GM12878 (cell line): ENCODE results near the gene MYO19. TPM values are rescaled to one million over a fixed set of nuclear protein-coding genes. Genes with fewer than 3 reads are reported as not detected.

Experiments
- IKZF2 ChIP-seq, 2 experiments: fragments of 450-650 bp; IDR thresholded peaks; 2 replicates each; pipeline ENCODE4 v1.6.1; 2017; ENCODE audit warnings: mild to moderate bottlenecking in 2 of 2, moderate library complexity in 2 of 2
- PAX8 ChIP-seq: fragments of 450-650 bp; IDR thresholded peaks from 2 replicates; pipeline ENCODE4 v1.6.1; 2017; ENCODE audit warnings: mild to moderate bottlenecking, moderate library complexity
- RAD21 ChIP-seq: IDR thresholded peaks from 2 replicates; pipeline ENCODE4 v1.6.1; 2011; ENCODE audit warnings: mild to moderate bottlenecking, low read depth, low read length, moderate library complexity; ENCODE audit not compliant: insufficient read depth
- RCOR1 ChIP-seq: conservative IDR thresholded peaks from 2 replicates; pipeline ENCODE4 v1.6.1; 2012; ENCODE audit warnings: low read depth, low read length, improper control_type of control experiment
- SIX5 ChIP-seq: IDR thresholded peaks from 2 replicates; pipeline ENCODE4 v1.6.1; 2011; ENCODE audit warnings: mild to moderate bottlenecking, low read depth, low read length, moderate library complexity; ENCODE audit not compliant: severe bottlenecking
- SPI1 ChIP-seq: IDR thresholded peaks from 2 replicates; pipeline ENCODE4 v1.6.1; 2011; ENCODE audit warnings: low read depth, mild to moderate bottlenecking, low read length, moderate library complexity, borderline replicate concordance; ENCODE audit not compliant: insufficient read depth
- YBX1 ChIP-seq: fragments of 450-650 bp; IDR thresholded peaks from 2 replicates; pipeline ENCODE4 v1.6.1; 2016; ENCODE audit warnings: antibody characterized with exemption
- ZNF217 ChIP-seq: fragments of 450-650 bp; IDR thresholded peaks from 2 replicates; pipeline ENCODE4 v1.6.1; 2017; ENCODE audit warnings: antibody characterized with exemption, mild to moderate bottlenecking
- polyA plus RNA-seq, 11 experiments: library from polyadenylated mRNA; depleted of rRNA in 4 of 11; unstranded in 6 of 11; stranded (reverse) in 5 of 11; fragments of >200 nt; fragmentation: Nextera tagmentation in 4 of 11; fragmentation: Illumina TruSeq in 1 of 11; extraction: Ambion mirVana in 4 of 11; extraction: Trizol in 1 of 11; gene quantifications; 1 replicate in 1 of 11; 2 replicates in 10 of 11; pipeline versions ENCODE4 v1.2.1 to v1.2.3, GENCODE V29; 2011 to 2016; ENCODE audit warnings: inconsistent platforms in 2 of 11, missing spikeins in 2 of 11, low read depth in 1 of 11
- total RNA-seq, 4 experiments: library from RNA; depleted of rRNA in 3 of 4; stranded (reverse); fragments of >200 nt in 3 of 4; fragmentation: Illumina TruSeq in 1 of 4; extraction: Trizol in 1 of 4; gene quantifications; 2 replicates each; pipeline versions ENCODE4 v1.2.1 to v1.2.3, GENCODE V29; 2013 to 2021
- TF ChIP-seq, protein P1 (sequence below): fragments of 450-650 bp; IDR thresholded peaks from 2 replicates; pipeline ENCODE4 v1.6.1; 2017; ENCODE audit warnings: mild to moderate bottlenecking, moderate library complexity
- TF ChIP-seq, protein P2 (sequence below): fragments of 150-350 bp; IDR thresholded peaks from 2 replicates; pipeline ENCODE4 v1.6.1; 2016; ENCODE audit warnings: low read depth, low read length
- TF ChIP-seq, protein P3 (sequence below): fragments of 450-650 bp; IDR thresholded peaks from 2 replicates; pipeline ENCODE4 v1.6.1; 2017; ENCODE audit warnings: low read depth, mild to moderate bottlenecking, moderate library complexity
- TF ChIP-seq, protein P4 (sequence below): IDR thresholded peaks from 2 replicates; pipeline ENCODE4 v1.6.1; 2012; ENCODE audit warnings: improper control_type of control experiment, low read depth, low read length; ENCODE audit not compliant: insufficient replicate concordance

Gene MYO19
- total and polyA plus RNA-seq, 10 of the 15 experiments (the other 5 are each of a cell fraction or from before 2014, with no cell fraction given) = 11.4 to 103 (median 67.1) TPM

DNA sequence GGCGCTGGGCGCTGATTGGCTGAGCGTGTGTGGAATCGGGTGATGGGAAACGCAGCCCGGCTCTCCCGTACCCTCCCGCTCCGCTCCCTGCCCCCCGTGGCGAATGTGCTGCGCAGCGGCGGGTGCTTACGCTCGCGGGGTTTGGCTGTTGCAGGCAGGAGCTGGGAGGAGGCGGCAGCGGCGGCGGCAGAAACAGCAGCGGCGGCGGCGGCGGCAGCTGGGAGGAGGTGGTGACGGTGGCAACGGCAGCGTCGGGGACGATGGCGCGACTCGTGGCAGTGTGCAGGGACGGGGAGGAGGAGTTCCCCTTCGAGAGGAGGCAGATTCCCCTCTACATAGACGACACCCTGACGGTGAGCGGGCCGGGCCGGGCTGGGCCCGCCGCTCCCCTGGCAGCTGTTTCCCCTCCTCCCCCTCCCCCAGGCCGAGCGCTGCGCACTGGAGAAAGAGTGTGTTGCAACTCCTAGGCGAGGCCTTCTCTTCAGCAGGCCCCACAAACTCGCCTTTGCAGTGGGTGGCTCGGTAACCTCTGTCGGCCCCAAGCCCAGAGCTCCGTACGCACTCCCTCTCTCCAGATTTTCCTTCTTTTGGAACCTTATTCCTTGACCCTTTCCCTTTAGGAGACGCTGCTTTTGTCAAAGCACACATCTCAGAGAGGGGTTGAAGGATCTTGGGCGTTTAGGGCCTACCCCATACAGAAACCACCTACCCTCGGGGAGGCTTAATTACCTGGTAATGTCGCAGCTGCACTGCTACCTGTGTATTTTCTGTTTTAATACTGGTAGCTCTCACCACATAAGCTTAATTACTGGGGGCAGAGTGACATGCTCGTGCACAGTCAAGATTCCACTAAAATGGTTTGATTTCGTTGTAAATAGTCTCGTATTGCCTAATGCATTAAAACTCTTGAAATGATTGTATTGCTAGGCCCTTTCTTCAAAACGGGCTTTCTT is 11.1 kb upstream of the MYO19 start (continued):
- TF ChIP-seq, protein P1, sequence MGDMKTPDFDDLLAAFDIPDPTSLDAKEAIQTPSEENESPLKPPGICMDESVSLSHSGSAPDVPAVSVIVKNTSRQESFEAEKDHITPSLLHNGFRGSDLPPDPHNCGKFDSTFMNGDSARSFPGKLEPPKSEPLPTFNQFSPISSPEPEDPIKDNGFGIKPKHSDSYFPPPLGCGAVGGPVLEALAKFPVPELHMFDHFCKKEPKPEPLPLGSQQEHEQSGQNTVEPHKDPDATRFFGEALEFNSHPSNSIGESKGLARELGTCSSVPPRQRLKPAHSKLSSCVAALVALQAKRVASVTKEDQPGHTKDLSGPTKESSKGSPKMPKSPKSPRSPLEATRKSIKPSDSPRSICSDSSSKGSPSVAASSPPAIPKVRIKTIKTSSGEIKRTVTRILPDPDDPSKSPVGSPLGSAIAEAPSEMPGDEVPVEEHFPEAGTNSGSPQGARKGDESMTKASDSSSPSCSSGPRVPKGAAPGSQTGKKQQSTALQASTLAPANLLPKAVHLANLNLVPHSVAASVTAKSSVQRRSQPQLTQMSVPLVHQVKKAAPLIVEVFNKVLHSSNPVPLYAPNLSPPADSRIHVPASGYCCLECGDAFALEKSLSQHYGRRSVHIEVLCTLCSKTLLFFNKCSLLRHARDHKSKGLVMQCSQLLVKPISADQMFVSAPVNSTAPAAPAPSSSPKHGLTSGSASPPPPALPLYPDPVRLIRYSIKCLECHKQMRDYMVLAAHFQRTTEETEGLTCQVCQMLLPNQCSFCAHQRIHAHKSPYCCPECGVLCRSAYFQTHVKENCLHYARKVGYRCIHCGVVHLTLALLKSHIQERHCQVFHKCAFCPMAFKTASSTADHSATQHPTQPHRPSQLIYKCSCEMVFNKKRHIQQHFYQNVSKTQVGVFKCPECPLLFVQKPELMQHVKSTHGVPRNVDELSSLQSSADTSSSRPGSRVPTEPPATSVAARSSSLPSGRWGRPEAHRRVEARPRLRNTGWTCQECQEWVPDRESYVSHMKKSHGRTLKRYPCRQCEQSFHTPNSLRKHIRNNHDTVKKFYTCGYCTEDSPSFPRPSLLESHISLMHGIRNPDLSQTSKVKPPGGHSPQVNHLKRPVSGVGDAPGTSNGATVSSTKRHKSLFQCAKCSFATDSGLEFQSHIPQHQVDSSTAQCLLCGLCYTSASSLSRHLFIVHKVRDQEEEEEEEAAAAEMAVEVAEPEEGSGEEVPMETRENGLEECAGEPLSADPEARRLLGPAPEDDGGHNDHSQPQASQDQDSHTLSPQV = no peak
- TF ChIP-seq, protein P2, sequence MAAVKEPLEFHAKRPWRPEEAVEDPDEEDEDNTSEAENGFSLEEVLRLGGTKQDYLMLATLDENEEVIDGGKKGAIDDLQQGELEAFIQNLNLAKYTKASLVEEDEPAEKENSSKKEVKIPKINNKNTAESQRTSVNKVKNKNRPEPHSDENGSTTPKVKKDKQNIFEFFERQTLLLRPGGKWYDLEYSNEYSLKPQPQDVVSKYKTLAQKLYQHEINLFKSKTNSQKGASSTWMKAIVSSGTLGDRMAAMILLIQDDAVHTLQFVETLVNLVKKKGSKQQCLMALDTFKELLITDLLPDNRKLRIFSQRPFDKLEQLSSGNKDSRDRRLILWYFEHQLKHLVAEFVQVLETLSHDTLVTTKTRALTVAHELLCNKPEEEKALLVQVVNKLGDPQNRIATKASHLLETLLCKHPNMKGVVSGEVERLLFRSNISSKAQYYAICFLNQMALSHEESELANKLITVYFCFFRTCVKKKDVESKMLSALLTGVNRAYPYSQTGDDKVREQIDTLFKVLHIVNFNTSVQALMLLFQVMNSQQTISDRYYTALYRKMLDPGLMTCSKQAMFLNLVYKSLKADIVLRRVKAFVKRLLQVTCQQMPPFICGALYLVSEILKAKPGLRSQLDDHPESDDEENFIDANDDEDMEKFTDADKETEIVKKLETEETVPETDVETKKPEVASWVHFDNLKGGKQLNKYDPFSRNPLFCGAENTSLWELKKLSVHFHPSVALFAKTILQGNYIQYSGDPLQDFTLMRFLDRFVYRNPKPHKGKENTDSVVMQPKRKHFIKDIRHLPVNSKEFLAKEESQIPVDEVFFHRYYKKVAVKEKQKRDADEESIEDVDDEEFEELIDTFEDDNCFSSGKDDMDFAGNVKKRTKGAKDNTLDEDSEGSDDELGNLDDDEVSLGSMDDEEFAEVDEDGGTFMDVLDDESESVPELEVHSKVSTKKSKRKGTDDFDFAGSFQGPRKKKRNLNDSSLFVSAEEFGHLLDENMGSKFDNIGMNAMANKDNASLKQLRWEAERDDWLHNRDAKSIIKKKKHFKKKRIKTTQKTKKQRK = no peak
- TF ChIP-seq IKZF2 (IDR thresholded peaks at IDR 0.05) = peak in 1 of 2 experiments; percentile 38; a peak in 2 of 4 replicates
- TF ChIP-seq RCOR1 = 0 out of 2 replicates have a peak, but pooled peaks have one; percentile 44
- TF ChIP-seq, protein P3, sequence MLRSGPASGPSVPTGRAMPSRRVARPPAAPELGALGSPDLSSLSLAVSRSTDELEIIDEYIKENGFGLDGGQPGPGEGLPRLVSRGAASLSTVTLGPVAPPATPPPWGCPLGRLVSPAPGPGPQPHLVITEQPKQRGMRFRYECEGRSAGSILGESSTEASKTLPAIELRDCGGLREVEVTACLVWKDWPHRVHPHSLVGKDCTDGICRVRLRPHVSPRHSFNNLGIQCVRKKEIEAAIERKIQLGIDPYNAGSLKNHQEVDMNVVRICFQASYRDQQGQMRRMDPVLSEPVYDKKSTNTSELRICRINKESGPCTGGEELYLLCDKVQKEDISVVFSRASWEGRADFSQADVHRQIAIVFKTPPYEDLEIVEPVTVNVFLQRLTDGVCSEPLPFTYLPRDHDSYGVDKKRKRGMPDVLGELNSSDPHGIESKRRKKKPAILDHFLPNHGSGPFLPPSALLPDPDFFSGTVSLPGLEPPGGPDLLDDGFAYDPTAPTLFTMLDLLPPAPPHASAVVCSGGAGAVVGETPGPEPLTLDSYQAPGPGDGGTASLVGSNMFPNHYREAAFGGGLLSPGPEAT = 0 out of 2 replicates have a peak, but pooled peaks have one; percentile 45
- no peak for TF ChIP-seq ZNF217
- peak; percentile 63 for TF ChIP-seq SIX5
- TF ChIP-seq SPI1 = no peak
- TF ChIP-seq PAX8 = no peak
- TF ChIP-seq, protein P4, sequence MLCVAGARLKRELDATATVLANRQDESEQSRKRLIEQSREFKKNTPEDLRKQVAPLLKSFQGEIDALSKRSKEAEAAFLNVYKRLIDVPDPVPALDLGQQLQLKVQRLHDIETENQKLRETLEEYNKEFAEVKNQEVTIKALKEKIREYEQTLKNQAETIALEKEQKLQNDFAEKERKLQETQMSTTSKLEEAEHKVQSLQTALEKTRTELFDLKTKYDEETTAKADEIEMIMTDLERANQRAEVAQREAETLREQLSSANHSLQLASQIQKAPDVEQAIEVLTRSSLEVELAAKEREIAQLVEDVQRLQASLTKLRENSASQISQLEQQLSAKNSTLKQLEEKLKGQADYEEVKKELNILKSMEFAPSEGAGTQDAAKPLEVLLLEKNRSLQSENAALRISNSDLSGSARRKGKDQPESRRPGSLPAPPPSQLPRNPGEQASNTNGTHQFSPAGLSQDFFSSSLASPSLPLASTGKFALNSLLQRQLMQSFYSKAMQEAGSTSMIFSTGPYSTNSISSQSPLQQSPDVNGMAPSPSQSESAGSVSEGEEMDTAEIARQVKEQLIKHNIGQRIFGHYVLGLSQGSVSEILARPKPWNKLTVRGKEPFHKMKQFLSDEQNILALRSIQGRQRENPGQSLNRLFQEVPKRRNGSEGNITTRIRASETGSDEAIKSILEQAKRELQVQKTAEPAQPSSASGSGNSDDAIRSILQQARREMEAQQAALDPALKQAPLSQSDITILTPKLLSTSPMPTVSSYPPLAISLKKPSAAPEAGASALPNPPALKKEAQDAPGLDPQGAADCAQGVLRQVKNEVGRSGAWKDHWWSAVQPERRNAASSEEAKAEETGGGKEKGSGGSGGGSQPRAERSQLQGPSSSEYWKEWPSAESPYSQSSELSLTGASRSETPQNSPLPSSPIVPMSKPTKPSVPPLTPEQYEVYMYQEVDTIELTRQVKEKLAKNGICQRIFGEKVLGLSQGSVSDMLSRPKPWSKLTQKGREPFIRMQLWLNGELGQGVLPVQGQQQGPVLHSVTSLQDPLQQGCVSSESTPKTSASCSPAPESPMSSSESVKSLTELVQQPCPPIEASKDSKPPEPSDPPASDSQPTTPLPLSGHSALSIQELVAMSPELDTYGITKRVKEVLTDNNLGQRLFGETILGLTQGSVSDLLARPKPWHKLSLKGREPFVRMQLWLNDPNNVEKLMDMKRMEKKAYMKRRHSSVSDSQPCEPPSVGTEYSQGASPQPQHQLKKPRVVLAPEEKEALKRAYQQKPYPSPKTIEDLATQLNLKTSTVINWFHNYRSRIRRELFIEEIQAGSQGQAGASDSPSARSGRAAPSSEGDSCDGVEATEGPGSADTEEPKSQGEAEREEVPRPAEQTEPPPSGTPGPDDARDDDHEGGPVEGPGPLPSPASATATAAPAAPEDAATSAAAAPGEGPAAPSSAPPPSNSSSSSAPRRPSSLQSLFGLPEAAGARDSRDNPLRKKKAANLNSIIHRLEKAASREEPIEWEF = no peak
- TF ChIP-seq YBX1 = no peak
- no peak for TF ChIP-seq RAD21
